Amniotic epithelial cell (primary cell): Measurements from ENCODE around the gene GLIS1.
"Not testable (repeated sequence)": the region's sequence is repeated elsewhere in the genome, so short reads cannot be mapped to it uniquely, and the experiment has no call there.

Experiments used
- DNase-seq: peaks from one replicate; pipeline ENCODE4 v3.0.0-alpha.2; 2010; ENCODE audit warnings: low read depth

Gene GLIS1

GRCh38 chr1:53561503-53562105 lies 177.4 kb downstream of the GLIS1 start:
- DNase-seq: no peak

GRCh38 chr1:53560581-53561502 lies 178.1 kb downstream of the GLIS1 start:
- no peak for DNase-seq

GRCh38 chr1:53559854-53560580 lies 178.9 kb downstream of the GLIS1 start:
- peak; percentile 59 for DNase-seq

GRCh38 chr1:53559391-53559815 lies 179.6 kb downstream of the GLIS1 start:
- DNase-seq: no peak

GRCh38 chr1:53558739-53559315 lies 180.1 kb downstream of the GLIS1 start:
- DNase-seq: no peak

GRCh38 chr1:53557830-53558738 lies 180.9 kb downstream of the GLIS1 start:
- no peak for DNase-seq

GRCh38 chr1:53557369-53557768 lies 181.6 kb downstream of the GLIS1 start:
- DNase-seq: no peak

- no peak for DNase-seq
Observed at GRCh38 chr1:53556657-53557227, 182.2 kb downstream of the GLIS1 start.

- not testable (repeated sequence) for DNase-seq
Observed at GRCh38 chr1:53555620-53556326, 183.2 kb downstream of the GLIS1 start.

GRCh38 chr1:53554592-53555305 lies 184.2 kb downstream of the GLIS1 start:
- no peak for DNase-seq

- DNase-seq: no peak
Observed at GRCh38 chr1:53553734-53554509, 185.0 kb downstream of the GLIS1 start.

- no peak for DNase-seq
Observed at GRCh38 chr1:53552981-53553733, 185.8 kb downstream of the GLIS1 start.

GRCh38 chr1:53552146-53552861 lies 186.7 kb downstream of the GLIS1 start:
- DNase-seq: peak; percentile 21

- no peak for DNase-seq
Observed at GRCh38 chr1:53551428-53551995, 187.5 kb downstream of the GLIS1 start.

GRCh38 chr1:53550201-53550741 lies 188.7 kb downstream of the GLIS1 start:
- DNase-seq: peak; percentile 90

- DNase-seq: no peak
Observed at GRCh38 chr1:53549781-53550180, 189.2 kb downstream of the GLIS1 start.

- DNase-seq: peak; percentile 72
Observed at GRCh38 chr1:53549287-53549686, 189.7 kb downstream of the GLIS1 start.
